HG03139 (cell line): ENCODE measurements around the gene RXFP2.

Experiments
- ATAC-seq: cut with Tn5 transposase; IDR thresholded peaks from one replicate; pipeline ENCODE4 v1.9.1; 2021; ENCODE audit not compliant: unreplicated experiment

The RXFP2 gene

DNA sequence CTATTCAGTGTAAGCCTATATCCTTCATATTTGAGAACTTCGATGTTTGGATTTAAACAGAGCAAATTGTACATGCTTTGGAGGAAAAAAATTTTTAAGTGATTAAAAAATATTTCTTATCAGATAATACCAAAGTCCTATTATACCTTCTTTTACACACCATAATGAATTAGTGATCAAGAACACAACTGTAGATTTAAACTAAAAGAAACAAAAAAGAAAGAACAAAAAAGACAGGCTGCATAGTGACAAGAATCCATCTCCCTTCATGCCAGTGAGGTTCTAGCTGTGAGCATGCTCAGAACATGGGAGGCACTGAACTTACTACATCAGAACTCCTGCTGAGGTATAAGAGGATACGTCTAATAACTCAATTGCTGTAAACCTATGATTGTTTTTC, at the start of gene RXFP2:
TSS of gene RXFP2 (plus strand) at position 301 of the 400 bp plus-strand sequence. CDS start at position 388, 87 bp downstream.
- ATAC-seq, result no peak

GRCh38 chr13:31697290-31697689, 42.0 kb upstream of the RXFP2 start:
- ATAC-seq, result no peak

GRCh38 chr13:31699650-31700049, 39.7 kb upstream of the RXFP2 start:
- no peak for ATAC-seq

GRCh38 chr13:31703780-31704179, 35.5 kb upstream of the RXFP2 start:
- ATAC-seq, result no peak

GRCh38 chr13:31706105-31706504, 33.2 kb upstream of the RXFP2 start:
- no peak for ATAC-seq

GRCh38 chr13:31717583-31717982, 21.7 kb upstream of the RXFP2 start:
- ATAC-seq, result no peak

GRCh38 chr13:31719214-31719613, 20.1 kb upstream of the RXFP2 start:
- ATAC-seq, result no peak

DNA sequence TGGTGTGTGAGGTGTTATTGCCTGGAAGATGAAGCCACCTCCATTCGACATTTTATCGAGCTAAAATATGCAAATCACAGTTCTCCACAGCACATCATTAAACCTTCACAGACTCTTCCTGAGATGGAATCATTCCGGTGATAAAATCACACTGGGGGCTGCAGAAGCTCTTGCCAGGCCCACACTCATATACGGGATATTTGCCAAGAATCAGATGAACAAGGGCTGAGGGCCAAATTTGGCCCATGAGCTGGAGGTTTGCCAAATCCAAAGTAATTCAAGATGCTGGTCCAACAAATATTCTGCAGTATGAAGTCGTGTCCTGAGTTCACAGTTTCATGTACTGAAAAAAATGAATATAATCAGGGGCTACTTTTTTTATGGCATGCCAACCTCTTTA, 16.7 kb upstream of the RXFP2 start:
- ATAC-seq, result no peak

DNA sequence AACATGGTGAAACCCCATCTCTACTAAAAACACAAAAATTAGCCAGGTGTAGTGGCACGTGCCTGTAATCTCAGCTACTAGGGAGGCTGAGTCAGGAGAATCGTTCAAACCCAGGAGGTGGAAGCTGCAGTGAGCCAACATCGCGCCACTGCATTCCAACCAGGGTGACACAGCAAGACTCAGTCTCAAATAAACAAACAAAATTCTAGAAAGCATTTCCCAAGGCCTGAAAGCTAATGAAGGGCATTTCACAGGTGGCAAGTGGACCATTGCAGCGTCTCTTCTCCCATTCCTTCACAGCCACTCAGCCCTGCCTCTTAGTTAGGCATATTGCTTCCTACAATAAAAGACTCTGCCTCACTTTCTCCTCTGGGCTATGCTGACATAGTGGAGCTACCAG, 13.5 kb upstream of the RXFP2 start:
- no peak for ATAC-seq

GRCh38 chr13:31731921-31732320, 7.4 kb upstream of the RXFP2 start:
- ATAC-seq, result no peak

- no peak for ATAC-seq
These were observed 6.3 kb upstream of the RXFP2 start for GRCh38 chr13:31733066-31733465.

DNA sequence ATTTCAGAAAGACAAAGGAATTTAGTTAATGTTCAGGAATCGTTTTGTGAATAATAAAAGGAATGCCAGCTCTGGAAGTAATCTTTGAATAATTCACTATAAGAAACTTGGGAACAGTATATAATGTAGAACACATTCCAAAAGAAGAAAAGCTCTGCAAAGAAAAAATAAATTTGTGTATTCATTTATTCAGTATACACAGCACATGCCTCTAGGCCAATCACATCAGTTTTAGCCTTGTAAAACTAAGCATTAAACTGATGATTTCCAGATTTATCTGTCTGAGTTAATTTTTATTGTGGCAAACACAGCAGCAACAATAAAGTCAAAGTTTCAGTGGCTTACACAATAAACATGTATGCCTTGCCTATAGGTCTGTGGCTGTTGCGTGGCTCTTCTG, 5.7 kb upstream of the RXFP2 start:
- ATAC-seq, result no peak

GRCh38 chr13:31742097-31742734, 2.9 kb downstream of the RXFP2 start:
- no peak for ATAC-seq

- ATAC-seq, result no peak
These were observed 8.0 kb downstream of the RXFP2 start for GRCh38 chr13:31747291-31747690.

- ATAC-seq, result no peak
These were observed 8.6 kb downstream of the RXFP2 start for GRCh38 chr13:31747966-31748365.

- ATAC-seq, result no peak
These were observed 10.6 kb downstream of the RXFP2 start for GRCh38 chr13:31749929-31750328.

GRCh38 chr13:31755211-31755610, 15.9 kb downstream of the RXFP2 start:
- no peak for ATAC-seq

- no peak for ATAC-seq
These were observed 16.5 kb downstream of the RXFP2 start for GRCh38 chr13:31755803-31756212.

DNA sequence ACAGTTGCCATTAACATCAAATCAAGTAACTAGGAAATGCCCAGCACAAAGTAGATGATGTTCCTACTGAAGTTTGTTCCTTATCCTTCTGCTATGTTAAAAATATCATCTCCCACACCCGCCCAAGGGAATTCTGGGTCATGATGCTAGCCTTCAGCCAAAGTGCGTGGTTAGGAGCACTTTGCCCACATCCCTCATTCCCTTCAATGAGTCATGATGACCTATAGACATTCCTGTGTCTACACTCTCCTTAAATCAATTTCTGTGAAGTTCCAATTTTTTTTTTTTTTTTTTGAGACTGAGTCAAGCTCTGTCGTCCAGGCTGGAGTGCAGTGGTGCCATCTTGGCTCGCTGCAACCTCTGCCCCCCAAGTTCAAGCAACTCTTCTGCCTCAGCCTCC, 17.0 kb downstream of the RXFP2 start:
- ATAC-seq, result no peak

DNA sequence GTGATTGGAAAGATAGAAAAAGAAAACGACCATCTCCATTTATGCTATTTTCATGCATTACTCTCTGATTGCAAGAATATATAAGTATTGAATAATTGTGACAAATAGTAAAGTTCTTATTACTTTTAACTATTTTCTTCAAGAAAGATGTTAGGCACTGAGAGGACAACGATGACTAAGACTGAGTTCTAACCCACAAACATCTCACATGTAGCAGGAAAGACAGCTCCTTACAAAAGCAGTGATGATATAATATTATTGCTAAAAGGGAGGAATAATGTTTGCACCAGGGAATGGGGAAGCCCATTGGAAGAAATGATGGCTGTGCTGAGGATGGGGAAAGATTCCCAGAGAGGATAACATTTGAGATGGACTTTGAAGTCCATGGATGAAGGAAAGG, 22.6 kb downstream of the RXFP2 start:
- no peak for ATAC-seq

DNA sequence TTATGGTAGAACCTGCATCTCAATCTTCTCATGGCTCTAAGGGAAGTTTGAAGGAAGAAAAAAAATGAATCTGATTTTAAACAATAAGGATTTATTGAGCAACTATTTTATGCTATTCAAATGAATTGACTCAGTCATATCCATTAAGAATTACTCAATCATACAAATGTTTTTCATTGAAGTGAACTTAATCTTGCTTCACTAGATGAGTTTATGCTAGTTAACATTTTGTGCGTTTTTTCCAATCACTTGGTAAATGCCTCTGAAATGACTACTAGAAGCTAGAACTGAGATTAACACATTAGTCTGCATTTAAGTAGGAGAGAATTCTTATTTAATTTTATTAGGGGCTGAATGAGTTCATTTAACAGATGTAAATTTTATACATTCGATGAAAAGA, 25.2 kb downstream of the RXFP2 start:
- ATAC-seq, result no peak

- ATAC-seq, result no peak
These were observed 25.9 kb downstream of the RXFP2 start for GRCh38 chr13:31765138-31765785.
